Lower leg skin (tissue), 3 donors: ENCODE results near the gene TMC2.

Source experiments
- POLR2A ChIP-seq, 2 donors: fragments of 450-650 bp; IDR thresholded peaks; one replicate each; pipeline ENCODE4 v1.6.1; 2016 to 2017; ENCODE audit warnings: antibody characterized with exemption in 2 of 2, mild to moderate bottlenecking in 1 of 2, moderate library complexity in 1 of 2
- TF ChIP-seq, protein P1 (sequence below), 3 donors: fragments of 450-650 bp; IDR thresholded peaks; one replicate each; pipeline ENCODE4 v1.5.1; 2016; ENCODE audit warnings: antibody characterized with exemption in 3 of 3, mild to moderate bottlenecking in 3 of 3, moderate library complexity in 2 of 3

DNA sequence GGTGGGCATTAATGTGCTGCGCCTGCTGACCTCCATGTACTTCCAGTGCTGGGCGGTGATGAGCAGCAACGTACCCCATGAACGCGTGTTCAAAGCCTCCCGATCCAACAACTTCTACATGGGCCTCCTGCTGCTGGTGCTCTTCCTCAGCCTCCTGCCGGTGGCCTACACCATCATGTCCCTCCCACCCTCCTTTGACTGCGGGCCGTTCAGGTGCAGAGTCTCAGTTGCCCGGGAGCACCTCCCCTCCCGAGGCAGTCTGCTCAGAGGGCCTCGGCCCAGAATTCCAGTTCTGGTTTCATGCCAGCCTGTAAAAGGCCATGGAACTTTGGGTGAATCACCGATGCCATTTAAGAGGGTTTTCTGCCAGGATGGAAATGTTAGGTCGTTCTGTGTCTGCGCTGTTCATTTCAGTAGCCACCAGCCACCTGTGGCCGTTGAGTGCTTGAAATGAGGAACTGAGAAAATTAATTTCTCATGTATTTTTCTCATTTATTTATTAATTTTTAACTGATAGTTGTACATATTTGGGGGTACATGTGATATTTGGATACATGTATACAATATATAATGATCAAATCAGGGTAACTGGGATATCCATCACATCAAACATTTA, 80.8 kb downstream of the TMC2 start:
- TF ChIP-seq, protein P1, sequence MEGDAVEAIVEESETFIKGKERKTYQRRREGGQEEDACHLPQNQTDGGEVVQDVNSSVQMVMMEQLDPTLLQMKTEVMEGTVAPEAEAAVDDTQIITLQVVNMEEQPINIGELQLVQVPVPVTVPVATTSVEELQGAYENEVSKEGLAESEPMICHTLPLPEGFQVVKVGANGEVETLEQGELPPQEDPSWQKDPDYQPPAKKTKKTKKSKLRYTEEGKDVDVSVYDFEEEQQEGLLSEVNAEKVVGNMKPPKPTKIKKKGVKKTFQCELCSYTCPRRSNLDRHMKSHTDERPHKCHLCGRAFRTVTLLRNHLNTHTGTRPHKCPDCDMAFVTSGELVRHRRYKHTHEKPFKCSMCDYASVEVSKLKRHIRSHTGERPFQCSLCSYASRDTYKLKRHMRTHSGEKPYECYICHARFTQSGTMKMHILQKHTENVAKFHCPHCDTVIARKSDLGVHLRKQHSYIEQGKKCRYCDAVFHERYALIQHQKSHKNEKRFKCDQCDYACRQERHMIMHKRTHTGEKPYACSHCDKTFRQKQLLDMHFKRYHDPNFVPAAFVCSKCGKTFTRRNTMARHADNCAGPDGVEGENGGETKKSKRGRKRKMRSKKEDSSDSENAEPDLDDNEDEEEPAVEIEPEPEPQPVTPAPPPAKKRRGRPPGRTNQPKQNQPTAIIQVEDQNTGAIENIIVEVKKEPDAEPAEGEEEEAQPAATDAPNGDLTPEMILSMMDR (IDR thresholded peaks at IDR 0.05), result no peak
- TF ChIP-seq POLR2A (IDR thresholded peaks at IDR 0.05), result no peak
